ENCODE results near the gene GSTK1.

- no peak for TF ChIP-seq EZH2 (IDR thresholded peaks at IDR 0.05; ENCODE audit: insufficient read depth, poor library complexity, severe bottlenecking)
- no peak for TF ChIP-seq EZH2phosphoT487 (IDR thresholded peaks at IDR 0.05; ENCODE audit: insufficient read depth, low read depth)
Observed at GRCh38 chr7:143214789-143215679, 48.2 kb upstream of the GSTK1 start.
